ENCODE measurements around the gene SLCO1A2. TPM values are rescaled to one million over a fixed set of nuclear protein-coding genes. Genes with fewer than 3 reads are reported as not detected.

The SLCO1A2 gene
- total and polyA plus RNA-seq, 2 of the 13 experiments (the other 11 are each of a cell fraction or from before 2014, with no cell fraction given): not detected

Other genes with a start within 250 kb of the SLCO1A2 start
- not detected in 2 replicates for gene SLCO1B1, start 203.7 kb downstream of the SLCO1A2 start, total RNA-seq (2016; rRNA removed; fragmentation: Illumina TruSeq; extraction: Trizol)
- gene SLCO1B1, start 203.7 kb downstream of the SLCO1A2 start, polyA plus RNA-seq (2011; rRNA removed): not detected in 2 replicates
- gene IAPP, start 38.0 kb upstream of the SLCO1A2 start, total RNA-seq (2016; rRNA removed; fragmentation: Illumina TruSeq; extraction: Trizol): not detected in 2 replicates
- gene IAPP, start 38.0 kb upstream of the SLCO1A2 start, polyA plus RNA-seq (2011; rRNA removed): not detected in 2 replicates
- gene PYROXD1, start 102.7 kb upstream of the SLCO1A2 start, total RNA-seq (2016; rRNA removed; fragmentation: Illumina TruSeq; extraction: Trizol): 9.6 and 15.5 TPM in 2 replicates
- gene PYROXD1, start 102.7 kb upstream of the SLCO1A2 start, polyA plus RNA-seq (2011; rRNA removed): 4.3 and 5.0 TPM in 2 replicates
- gene RECQL, start 166.7 kb upstream of the SLCO1A2 start, total RNA-seq (2016; rRNA removed; fragmentation: Illumina TruSeq; extraction: Trizol): 41.5 and 71.8 TPM in 2 replicates
- gene RECQL, start 166.7 kb upstream of the SLCO1A2 start, polyA plus RNA-seq (2011; rRNA removed): 5.2 and 7.2 TPM in 2 replicates
- gene GOLT1B, start 166.9 kb upstream of the SLCO1A2 start, total RNA-seq (2016; rRNA removed; fragmentation: Illumina TruSeq; extraction: Trizol): 38.4 and 55.5 TPM in 2 replicates
- 19.5 and 23.6 TPM in 2 replicates for gene GOLT1B, start 166.9 kb upstream of the SLCO1A2 start, polyA plus RNA-seq (2011; rRNA removed)
- 0.07 TPM in 1 of 2 replicates, not detected in the other for gene SPX, start 191.4 kb upstream of the SLCO1A2 start, total RNA-seq (2016; rRNA removed; fragmentation: Illumina TruSeq; extraction: Trizol)
- 0.16 and 0.30 TPM in 2 replicates for gene SPX, start 191.4 kb upstream of the SLCO1A2 start, polyA plus RNA-seq (2011; rRNA removed)